PC-9 (cell line): ENCODE measurements around the gene RP2.

ENCODE experiments used
- CTCF ChIP-seq: fragments of 200-600 bp; sonication (generic); conservative IDR thresholded peaks from 2 replicates; pipeline ENCODE4 v1.6.1; 2017; ENCODE audit warnings: mixed run types, antibody characterized with exemption, mild to moderate bottlenecking, moderate library complexity
- EZH2 ChIP-seq: fragments of 200-600 bp; sonication (generic); IDR thresholded peaks from 2 replicates; pipeline ENCODE4 v1.8.0; 2017; ENCODE audit warnings: antibody characterized with exemption, low read depth

GRCh38 chrX:46791927-46792809, 44.7 kb upstream of the RP2 start:
- no peak for TF ChIP-seq CTCF
- TF ChIP-seq EZH2 = no peak
